Liver (tissue), 3 donors: ENCODE results near the gene STX7.

ENCODE experiments used
- EGR1 ChIP-seq, 2 donors: IDR thresholded peaks; 2 replicates each; pipeline ENCODE4 v1.6.1; 2016 to 2018; ENCODE audit warnings: antibody characterized with exemption in 2 of 2, low read depth in 2 of 2
- JUND ChIP-seq, 2 donors: IDR thresholded peaks; 2 replicates each; pipeline ENCODE4 v1.6.1; 2016; ENCODE audit warnings: antibody characterized with exemption in 2 of 2
- RAD21 ChIP-seq, 2 donors: IDR thresholded peaks; 2 replicates each; pipeline ENCODE4 v1.6.1; 2016; ENCODE audit warnings: antibody characterized with exemption in 2 of 2, mild to moderate bottlenecking in 2 of 2
- TAF1 ChIP-seq: conservative IDR thresholded peaks from 2 replicates; pipeline ENCODE4 v1.6.1; 2016; ENCODE audit warnings: antibody characterized with exemption, mild to moderate bottlenecking
- YY1 ChIP-seq: IDR thresholded peaks from 2 replicates; pipeline ENCODE4 v1.6.1; 2016; ENCODE audit warnings: antibody characterized with exemption, mild to moderate bottlenecking
- TF ChIP-seq, protein P1 (sequence below): fragments of 150-350 bp; IDR thresholded peaks from 2 replicates; pipeline ENCODE4 v1.5.1; 2017; ENCODE audit warnings: improper control_type of control experiment, low read depth, low read length; ENCODE audit not compliant: missing input control
- TF ChIP-seq, protein P2 (sequence below): IDR thresholded peaks from 2 replicates; pipeline ENCODE4 v1.6.1; 2016; ENCODE audit warnings: antibody characterized with exemption
- TF ChIP-seq, protein P3 (sequence below): IDR thresholded peaks from 2 replicates; pipeline ENCODE4 v1.6.1; 2016; ENCODE audit warnings: antibody characterized with exemption, mild to moderate bottlenecking
- TF ChIP-seq, protein P4 (sequence below): IDR thresholded peaks from 2 replicates; pipeline ENCODE4 v1.6.1; 2016; ENCODE audit warnings: antibody characterized with exemption
- donor health status: healthy.
- donor health status: healthy.

DNA sequence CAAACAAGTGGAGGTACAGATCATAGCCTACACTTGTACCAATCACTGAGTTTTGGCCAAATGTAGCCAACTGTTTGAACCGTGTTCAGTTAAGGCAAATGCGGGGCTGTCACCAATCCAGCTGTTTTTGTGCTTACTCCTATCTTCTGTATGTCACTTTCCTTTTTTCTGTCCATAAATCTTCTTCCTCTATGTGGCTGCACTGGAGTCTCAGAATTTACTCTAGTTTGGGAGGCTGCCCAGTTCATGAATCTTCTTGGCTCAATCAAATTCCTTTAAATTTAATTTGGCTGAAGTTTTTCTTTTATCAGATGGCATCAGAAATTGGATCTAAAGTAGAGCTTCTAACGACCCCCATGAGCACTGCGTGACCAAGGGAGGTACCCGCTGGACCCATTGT lies 11.7 kb upstream of the STX7 start:
- TF ChIP-seq EGR1 (IDR thresholded peaks at IDR 0.05; ENCODE audit: low read depth in 2 of 2): no peak
- TF ChIP-seq RAD21 (IDR thresholded peaks at IDR 0.05): no peak
- TF ChIP-seq, protein P1, sequence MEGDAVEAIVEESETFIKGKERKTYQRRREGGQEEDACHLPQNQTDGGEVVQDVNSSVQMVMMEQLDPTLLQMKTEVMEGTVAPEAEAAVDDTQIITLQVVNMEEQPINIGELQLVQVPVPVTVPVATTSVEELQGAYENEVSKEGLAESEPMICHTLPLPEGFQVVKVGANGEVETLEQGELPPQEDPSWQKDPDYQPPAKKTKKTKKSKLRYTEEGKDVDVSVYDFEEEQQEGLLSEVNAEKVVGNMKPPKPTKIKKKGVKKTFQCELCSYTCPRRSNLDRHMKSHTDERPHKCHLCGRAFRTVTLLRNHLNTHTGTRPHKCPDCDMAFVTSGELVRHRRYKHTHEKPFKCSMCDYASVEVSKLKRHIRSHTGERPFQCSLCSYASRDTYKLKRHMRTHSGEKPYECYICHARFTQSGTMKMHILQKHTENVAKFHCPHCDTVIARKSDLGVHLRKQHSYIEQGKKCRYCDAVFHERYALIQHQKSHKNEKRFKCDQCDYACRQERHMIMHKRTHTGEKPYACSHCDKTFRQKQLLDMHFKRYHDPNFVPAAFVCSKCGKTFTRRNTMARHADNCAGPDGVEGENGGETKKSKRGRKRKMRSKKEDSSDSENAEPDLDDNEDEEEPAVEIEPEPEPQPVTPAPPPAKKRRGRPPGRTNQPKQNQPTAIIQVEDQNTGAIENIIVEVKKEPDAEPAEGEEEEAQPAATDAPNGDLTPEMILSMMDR: no peak
- TF ChIP-seq TAF1: no peak
- no peak for TF ChIP-seq YY1
- TF ChIP-seq, protein P2, sequence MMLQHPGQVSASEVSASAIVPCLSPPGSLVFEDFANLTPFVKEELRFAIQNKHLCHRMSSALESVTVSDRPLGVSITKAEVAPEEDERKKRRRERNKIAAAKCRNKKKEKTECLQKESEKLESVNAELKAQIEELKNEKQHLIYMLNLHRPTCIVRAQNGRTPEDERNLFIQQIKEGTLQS: no peak
- no peak for TF ChIP-seq JUND (IDR thresholded peaks at IDR 0.05)
- TF ChIP-seq, protein P3, sequence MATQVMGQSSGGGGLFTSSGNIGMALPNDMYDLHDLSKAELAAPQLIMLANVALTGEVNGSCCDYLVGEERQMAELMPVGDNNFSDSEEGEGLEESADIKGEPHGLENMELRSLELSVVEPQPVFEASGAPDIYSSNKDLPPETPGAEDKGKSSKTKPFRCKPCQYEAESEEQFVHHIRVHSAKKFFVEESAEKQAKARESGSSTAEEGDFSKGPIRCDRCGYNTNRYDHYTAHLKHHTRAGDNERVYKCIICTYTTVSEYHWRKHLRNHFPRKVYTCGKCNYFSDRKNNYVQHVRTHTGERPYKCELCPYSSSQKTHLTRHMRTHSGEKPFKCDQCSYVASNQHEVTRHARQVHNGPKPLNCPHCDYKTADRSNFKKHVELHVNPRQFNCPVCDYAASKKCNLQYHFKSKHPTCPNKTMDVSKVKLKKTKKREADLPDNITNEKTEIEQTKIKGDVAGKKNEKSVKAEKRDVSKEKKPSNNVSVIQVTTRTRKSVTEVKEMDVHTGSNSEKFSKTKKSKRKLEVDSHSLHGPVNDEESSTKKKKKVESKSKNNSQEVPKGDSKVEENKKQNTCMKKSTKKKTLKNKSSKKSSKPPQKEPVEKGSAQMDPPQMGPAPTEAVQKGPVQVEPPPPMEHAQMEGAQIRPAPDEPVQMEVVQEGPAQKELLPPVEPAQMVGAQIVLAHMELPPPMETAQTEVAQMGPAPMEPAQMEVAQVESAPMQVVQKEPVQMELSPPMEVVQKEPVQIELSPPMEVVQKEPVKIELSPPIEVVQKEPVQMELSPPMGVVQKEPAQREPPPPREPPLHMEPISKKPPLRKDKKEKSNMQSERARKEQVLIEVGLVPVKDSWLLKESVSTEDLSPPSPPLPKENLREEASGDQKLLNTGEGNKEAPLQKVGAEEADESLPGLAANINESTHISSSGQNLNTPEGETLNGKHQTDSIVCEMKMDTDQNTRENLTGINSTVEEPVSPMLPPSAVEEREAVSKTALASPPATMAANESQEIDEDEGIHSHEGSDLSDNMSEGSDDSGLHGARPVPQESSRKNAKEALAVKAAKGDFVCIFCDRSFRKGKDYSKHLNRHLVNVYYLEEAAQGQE: no peak
- TF ChIP-seq, protein P4, sequence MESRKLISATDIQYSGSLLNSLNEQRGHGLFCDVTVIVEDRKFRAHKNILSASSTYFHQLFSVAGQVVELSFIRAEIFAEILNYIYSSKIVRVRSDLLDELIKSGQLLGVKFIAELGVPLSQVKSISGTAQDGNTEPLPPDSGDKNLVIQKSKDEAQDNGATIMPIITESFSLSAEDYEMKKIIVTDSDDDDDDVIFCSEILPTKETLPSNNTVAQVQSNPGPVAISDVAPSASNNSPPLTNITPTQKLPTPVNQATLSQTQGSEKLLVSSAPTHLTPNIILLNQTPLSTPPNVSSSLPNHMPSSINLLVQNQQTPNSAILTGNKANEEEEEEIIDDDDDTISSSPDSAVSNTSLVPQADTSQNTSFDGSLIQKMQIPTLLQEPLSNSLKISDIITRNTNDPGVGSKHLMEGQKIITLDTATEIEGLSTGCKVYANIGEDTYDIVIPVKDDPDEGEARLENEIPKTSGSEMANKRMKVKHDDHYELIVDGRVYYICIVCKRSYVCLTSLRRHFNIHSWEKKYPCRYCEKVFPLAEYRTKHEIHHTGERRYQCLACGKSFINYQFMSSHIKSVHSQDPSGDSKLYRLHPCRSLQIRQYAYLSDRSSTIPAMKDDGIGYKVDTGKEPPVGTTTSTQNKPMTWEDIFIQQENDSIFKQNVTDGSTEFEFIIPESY: no peak
